Stimulated activated CD4-positive, alpha-beta T cell treated with anti-CD3 and anti-CD28 coated beads, Interleukin-4, amount 100 ng/mL, for 24 hours (primary cell): Measurements from ENCODE around the gene PSG1.
"Not testable (repeated sequence)": the region's sequence is repeated elsewhere in the genome, so short reads cannot be mapped to it uniquely, and the experiment has no call there.

ENCODE experiments used
- DNase-seq: peaks from one replicate; pipeline ENCODE4 v3.0.0-alpha.2; 2020

Gene PSG1

GRCh38 chr19:42880621-42881020, 1.1 kb upstream of the PSG1 start:
- DNase-seq: not testable (repeated sequence)

- not testable (repeated sequence) for DNase-seq
These were observed 2.9 kb downstream of the PSG1 start for GRCh38 chr19:42876596-42876995.

- not testable (repeated sequence) for DNase-seq
These were observed 3.6 kb downstream of the PSG1 start for GRCh38 chr19:42875881-42876280.

GRCh38 chr19:42874901-42875813, 4.4 kb downstream of the PSG1 start:
- not testable (repeated sequence) for DNase-seq

GRCh38 chr19:42874136-42874535, 5.4 kb downstream of the PSG1 start:
- not testable (repeated sequence) for DNase-seq

GRCh38 chr19:42872608-42873007, 6.9 kb downstream of the PSG1 start:
- no peak for DNase-seq

- no peak for DNase-seq
These were observed 22.0 kb downstream of the PSG1 start for GRCh38 chr19:42857544-42857867.

- peak; percentile 28 for DNase-seq
These were observed 22.5 kb downstream of the PSG1 start for GRCh38 chr19:42856866-42857543.

GRCh38 chr19:42854745-42855144, 24.8 kb downstream of the PSG1 start:
- not testable (repeated sequence) for DNase-seq

- DNase-seq: not testable (repeated sequence)
These were observed 26.3 kb downstream of the PSG1 start for GRCh38 chr19:42853231-42853630.

- DNase-seq: not testable (repeated sequence)
These were observed 26.7 kb downstream of the PSG1 start for GRCh38 chr19:42852821-42853220.

GRCh38 chr19:42851718-42852280, 27.7 kb downstream of the PSG1 start:
- DNase-seq: not testable (repeated sequence)

- no peak for DNase-seq
These were observed 28.4 kb downstream of the PSG1 start for GRCh38 chr19:42850981-42851717.

GRCh38 chr19:42846597-42846996, 32.9 kb downstream of the PSG1 start:
- no peak for DNase-seq

GRCh38 chr19:42843631-42844030, 35.9 kb downstream of the PSG1 start:
- not testable (repeated sequence) for DNase-seq

GRCh38 chr19:42832746-42833442, 46.6 kb downstream of the PSG1 start:
- DNase-seq: not testable (repeated sequence)

- DNase-seq: not testable (repeated sequence)
These were observed 47.4 kb downstream of the PSG1 start for GRCh38 chr19:42832023-42832680.

GRCh38 chr19:42831221-42832019, 48.1 kb downstream of the PSG1 start:
- DNase-seq: no peak

GRCh38 chr19:42821306-42821977, 58.1 kb downstream of the PSG1 start:
- not testable (repeated sequence) for DNase-seq

GRCh38 chr19:42819960-42820650, 59.4 kb downstream of the PSG1 start:
- DNase-seq: not testable (repeated sequence)
